RPMI7951 (cell line): Measurements from ENCODE around the gene ASPN. TPM values are rescaled to one million over a fixed set of nuclear protein-coding genes. Genes with fewer than 3 reads are reported as not detected.
A peak's percentile ranks its signal among the peaks of the same experiment; 100 is the strongest.

Source experiments
- DNase-seq: peaks from one replicate; pipeline ENCODE4 v3.0.0-alpha.2; 2012; ENCODE audit warnings: low read depth
- total RNA-seq: library from RNA; depleted of rRNA; stranded (reverse); fragments of >200 nt; shearing (Covaris generic); gene quantifications from 2 replicates; pipeline ENCODE4 v1.2.3, GENCODE V29; 2014; rRNA removed

ASPN gene
- 0.10 and 0.36 TPM in 2 replicates for total RNA-seq

GRCh38 chr9:92482329-92482728, at the start of gene ASPN:
Gene ASPN (minus strand): TSS chr9:92482506.
- peak; percentile 28 for DNase-seq

- DNase-seq: no peak
Measured at GRCh38 chr9:92530893-92531292, 48.6 kb upstream of the ASPN start.

- no peak for DNase-seq
Measured at GRCh38 chr9:92529124-92529523, 46.8 kb upstream of the ASPN start.

- DNase-seq: no peak
Measured at GRCh38 chr9:92528522-92528849, 46.2 kb upstream of the ASPN start.

- DNase-seq: no peak
Measured at GRCh38 chr9:92527832-92528521, 45.7 kb upstream of the ASPN start.

GRCh38 chr9:92527291-92527828, 45.1 kb upstream of the ASPN start:
- DNase-seq: no peak

- DNase-seq: peak; percentile 44
Measured at GRCh38 chr9:92525306-92525705, 43.0 kb upstream of the ASPN start.

- DNase-seq: no peak
Measured at GRCh38 chr9:92524881-92525280, 42.6 kb upstream of the ASPN start.

- no peak for DNase-seq
Measured at GRCh38 chr9:92522983-92523970, 41.0 kb upstream of the ASPN start.

- no peak for DNase-seq
Measured at GRCh38 chr9:92520837-92521236, 38.5 kb upstream of the ASPN start.

- DNase-seq: no peak
Measured at GRCh38 chr9:92518199-92518598, 35.9 kb upstream of the ASPN start.

GRCh38 chr9:92517046-92517445, 34.7 kb upstream of the ASPN start:
- no peak for DNase-seq

GRCh38 chr9:92516521-92516920, 34.2 kb upstream of the ASPN start:
- DNase-seq: no peak

- no peak for DNase-seq
Measured at GRCh38 chr9:92514635-92515034, 32.3 kb upstream of the ASPN start.

- no peak for DNase-seq
Measured at GRCh38 chr9:92513349-92513748, 31.0 kb upstream of the ASPN start.

- DNase-seq: no peak
Measured at GRCh38 chr9:92512622-92513021, 30.3 kb upstream of the ASPN start.

GRCh38 chr9:92510747-92511146, 28.4 kb upstream of the ASPN start:
- DNase-seq: no peak

GRCh38 chr9:92509050-92509449, 26.7 kb upstream of the ASPN start:
- no peak for DNase-seq

GRCh38 chr9:92508018-92508820, 25.9 kb upstream of the ASPN start:
- DNase-seq: no peak

GRCh38 chr9:92507496-92507895, 25.2 kb upstream of the ASPN start:
- no peak for DNase-seq

- no peak for DNase-seq
Measured at GRCh38 chr9:92507005-92507404, 24.7 kb upstream of the ASPN start.
